NCI-H2171 (cell line): ENCODE data around the gene ATAD3B.
"Not testable (repeated sequence)": the region's sequence is repeated elsewhere in the genome, so short reads cannot be mapped to it uniquely, and the experiment has no call there.

Source experiments
- DNase-seq: peaks from one replicate; lab custom pipeline; 2025; lab: John Stamatoyannopoulos, UW

The ATAD3B gene

GRCh38 chr1:1481811-1482210 lies 10.2 kb downstream of the ATAD3B start:
- DNase-seq, result not testable (repeated sequence)

- no peak for DNase-seq
Measured at GRCh38 chr1:1482856-1483255, 11.3 kb downstream of the ATAD3B start.

- no peak for DNase-seq
Measured at GRCh38 chr1:1483714-1484113, 12.1 kb downstream of the ATAD3B start.

GRCh38 chr1:1484976-1485750 lies 13.6 kb downstream of the ATAD3B start:
- not testable (repeated sequence) for DNase-seq

GRCh38 chr1:1485755-1486317 lies 14.3 kb downstream of the ATAD3B start:
- not testable (repeated sequence) for DNase-seq

GRCh38 chr1:1487701-1488100 lies 16.1 kb downstream of the ATAD3B start:
- DNase-seq, result no peak

GRCh38 chr1:1489231-1489630 lies 17.7 kb downstream of the ATAD3B start:
- no peak for DNase-seq

GRCh38 chr1:1489861-1490260 lies 18.3 kb downstream of the ATAD3B start:
- DNase-seq, result no peak

GRCh38 chr1:1490633-1491230 lies 19.2 kb downstream of the ATAD3B start:
- DNase-seq, result no peak

- no peak for DNase-seq
Measured at GRCh38 chr1:1491601-1492000, 20.0 kb downstream of the ATAD3B start.

GRCh38 chr1:1494311-1494710 lies 22.7 kb downstream of the ATAD3B start:
- DNase-seq, result not testable (repeated sequence)

GRCh38 chr1:1495461-1495975 lies 24.0 kb downstream of the ATAD3B start:
- not testable (repeated sequence) for DNase-seq

- peak; percentile 55 for DNase-seq
Measured at GRCh38 chr1:1504777-1505365, 33.3 kb downstream of the ATAD3B start.

- not testable (repeated sequence) for DNase-seq
Measured at GRCh38 chr1:1505366-1505798, 33.8 kb downstream of the ATAD3B start.

- DNase-seq, result not testable (repeated sequence)
Measured at GRCh38 chr1:1505801-1506200, 34.2 kb downstream of the ATAD3B start.

GRCh38 chr1:1507305-1507704 lies 35.7 kb downstream of the ATAD3B start:
- DNase-seq, result no peak

- not testable (repeated sequence) for DNase-seq
Measured at GRCh38 chr1:1508775-1509464, 37.4 kb downstream of the ATAD3B start.

- not testable (repeated sequence) for DNase-seq
Measured at GRCh38 chr1:1509465-1509850, 37.9 kb downstream of the ATAD3B start.

GRCh38 chr1:1510912-1511532 lies 39.5 kb downstream of the ATAD3B start:
- DNase-seq, result no peak

- DNase-seq, result peak; percentile 99
Measured at GRCh38 chr1:1511533-1512285, 40.1 kb downstream of the ATAD3B start, which contains the start of gene ATAD3A. Gene ATAD3A (plus strand): TSS chr1:1512162. CDS start chr1:1512269, 107 bp downstream.

GRCh38 chr1:1512425-1512824 lies 40.9 kb downstream of the ATAD3B start:
- DNase-seq, result not testable (repeated sequence)
